ENCODE data around the gene NODAL.
"Not testable (repeated sequence)": the region's sequence is repeated elsewhere in the genome, so short reads cannot be mapped to it uniquely, and the experiment has no call there.

NODAL gene

DNA sequence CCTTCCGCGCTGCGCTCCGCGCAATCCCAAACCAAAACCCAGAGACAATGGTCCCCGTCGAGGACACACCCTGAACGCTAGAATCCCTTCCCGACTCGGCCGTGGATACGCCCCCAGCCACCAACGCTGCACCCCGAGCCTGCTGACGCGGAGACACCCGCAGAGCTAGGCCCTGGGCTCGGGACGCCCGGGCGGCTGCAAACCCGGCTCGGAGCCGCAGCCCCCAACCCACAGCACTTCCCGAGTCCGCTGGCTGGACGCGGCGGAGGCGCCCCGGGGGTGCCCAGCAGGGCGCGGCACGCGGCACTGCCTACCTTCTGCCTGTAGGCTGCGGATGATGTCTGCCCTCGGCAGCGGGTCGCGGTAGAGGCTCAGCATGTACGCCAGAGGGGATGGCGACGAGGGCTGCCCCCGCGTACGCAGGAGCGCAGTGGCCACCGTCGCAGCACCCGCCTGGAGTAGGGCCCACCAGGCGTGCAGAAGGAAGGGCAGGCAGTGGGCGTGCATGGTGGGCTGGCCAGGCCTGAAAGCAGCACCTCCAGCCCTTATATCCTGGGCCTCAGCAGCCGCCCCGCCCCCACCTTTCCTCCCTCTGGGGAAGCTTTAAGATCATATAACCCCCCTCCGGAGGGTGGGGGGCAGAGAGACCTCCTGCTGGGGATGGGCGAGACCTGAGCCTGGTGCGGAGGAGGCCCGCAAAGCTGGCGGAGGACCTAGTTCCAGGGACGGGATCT, at the start of gene NODAL:
Gene NODAL, minus strand, starts transcription at position 521 of the 734 bp plus-strand sequence. Its CDS starts 14 bp downstream, at position 507.
- DNase-seq, result no peak
- TF ChIP-seq POLR2A (IDR thresholded peaks at IDR 0.05; ENCODE audit: low read length) (no peak), GATA1 (IDR thresholded peaks at IDR 0.05; ENCODE audit: low read depth, low read length) (no peak)

DNA sequence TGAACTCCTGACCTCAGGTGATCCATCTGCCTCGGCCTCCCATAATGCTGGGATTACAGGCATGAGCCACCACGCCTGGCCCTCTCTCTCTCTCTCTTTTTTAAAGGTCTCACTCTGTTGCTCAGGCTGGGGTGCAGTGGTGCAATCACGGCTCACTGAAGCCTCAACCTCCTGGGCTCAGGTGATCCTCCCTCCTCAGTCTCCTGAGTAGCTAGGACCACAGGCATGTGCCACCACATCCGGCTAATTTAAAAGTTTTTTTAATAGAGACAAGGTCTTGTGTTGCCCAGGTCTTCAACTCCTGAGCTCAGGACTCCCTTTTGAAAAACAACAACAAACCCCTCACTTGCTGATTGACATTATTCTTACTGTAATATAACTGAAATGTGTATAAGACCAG, 48.7 kb upstream of the NODAL start:
- DNase-seq, result no peak
- TF ChIP-seq GATA1 (IDR thresholded peaks at IDR 0.05; ENCODE audit: low read depth, low read length) (no peak), POLR2A (IDR thresholded peaks at IDR 0.05; ENCODE audit: low read length) (no peak)

DNA sequence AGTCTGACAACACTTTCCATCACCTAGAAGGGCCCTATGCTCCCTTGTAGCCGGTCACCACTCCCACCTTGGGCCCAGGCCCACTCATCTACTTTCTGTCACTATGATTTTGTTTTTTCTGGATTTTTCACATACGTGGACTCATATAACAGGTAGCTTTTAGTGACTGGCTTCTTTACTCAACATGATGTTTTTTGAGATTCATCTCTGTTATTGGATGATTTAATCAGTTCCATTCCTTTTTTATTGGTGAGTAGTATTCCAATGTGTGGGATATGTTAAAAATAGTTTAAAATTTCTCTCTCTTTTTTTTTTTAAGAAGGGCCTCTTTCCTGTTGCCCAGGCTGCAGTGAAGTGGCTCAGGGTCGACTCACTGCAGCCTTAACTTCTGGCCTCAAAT, 46.3 kb upstream of the NODAL start:
- no peak for DNase-seq
- TF ChIP-seq GATA1 (IDR thresholded peaks at IDR 0.05; ENCODE audit: low read depth, low read length) (no peak), POLR2A (IDR thresholded peaks at IDR 0.05; ENCODE audit: low read length) (no peak)

DNA sequence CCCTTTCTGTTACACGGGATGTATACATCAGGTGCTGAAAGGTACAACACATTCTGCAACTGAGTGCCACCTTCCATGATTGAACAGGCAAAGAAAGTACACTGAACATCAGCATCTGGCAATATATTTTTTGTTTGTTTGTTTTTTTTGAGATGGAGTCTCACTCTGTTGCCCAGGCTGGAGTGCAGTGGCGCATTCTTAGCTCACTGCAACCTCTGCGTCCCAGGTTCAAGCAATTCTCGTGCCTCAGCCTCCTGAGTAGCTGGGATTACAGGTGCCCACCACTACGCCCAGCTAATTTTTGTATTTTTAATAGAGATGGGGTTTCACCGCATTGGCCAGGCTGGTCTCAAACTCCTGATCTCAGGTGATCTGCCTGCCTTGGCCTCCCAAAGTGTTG, 42.4 kb upstream of the NODAL start:
- not testable (repeated sequence) for DNase-seq

DNA sequence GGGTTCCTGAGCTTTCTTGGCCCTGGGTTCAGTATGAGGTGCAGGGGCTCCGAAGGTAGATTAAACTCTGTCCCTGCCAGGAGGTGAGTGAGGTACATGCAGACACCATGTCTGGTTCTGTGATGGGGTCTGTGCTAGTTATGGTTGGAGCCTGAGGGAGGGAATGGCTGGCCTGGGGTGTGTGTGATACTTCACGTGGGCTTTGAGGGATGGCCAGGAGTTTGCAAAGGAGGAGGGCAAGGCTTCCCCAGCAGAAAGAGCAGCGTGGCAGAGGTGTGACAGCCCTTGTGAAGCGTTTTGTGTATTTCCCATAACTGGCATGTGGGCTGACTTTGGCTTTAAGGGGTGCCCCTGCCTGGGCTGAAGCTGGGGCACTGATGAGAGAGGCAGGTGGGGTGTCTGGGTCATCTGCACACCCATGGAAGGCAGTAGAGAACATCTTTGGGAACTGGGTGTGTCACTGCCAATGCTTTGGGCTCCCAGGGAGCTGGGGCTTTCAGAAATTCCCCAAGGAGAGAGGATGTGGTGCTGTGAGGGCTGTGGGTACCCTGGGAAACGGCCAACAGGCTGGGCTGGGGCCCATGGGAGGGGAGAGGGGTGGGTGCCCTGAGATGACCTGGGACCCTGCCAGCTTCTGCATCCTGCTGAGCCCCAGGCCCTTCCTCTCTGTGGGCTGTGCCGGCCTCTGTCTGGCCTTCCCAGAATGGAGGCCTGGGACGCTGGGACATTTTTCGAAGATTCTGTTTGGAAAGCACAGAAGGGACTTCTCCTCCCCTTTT, 41.7 kb upstream of the NODAL start:
- no peak for DNase-seq
- TF ChIP-seq POLR2A (IDR thresholded peaks at IDR 0.05; ENCODE audit: low read length) (no peak), GATA1 (IDR thresholded peaks at IDR 0.05; ENCODE audit: low read depth, low read length) (no peak)

DNA sequence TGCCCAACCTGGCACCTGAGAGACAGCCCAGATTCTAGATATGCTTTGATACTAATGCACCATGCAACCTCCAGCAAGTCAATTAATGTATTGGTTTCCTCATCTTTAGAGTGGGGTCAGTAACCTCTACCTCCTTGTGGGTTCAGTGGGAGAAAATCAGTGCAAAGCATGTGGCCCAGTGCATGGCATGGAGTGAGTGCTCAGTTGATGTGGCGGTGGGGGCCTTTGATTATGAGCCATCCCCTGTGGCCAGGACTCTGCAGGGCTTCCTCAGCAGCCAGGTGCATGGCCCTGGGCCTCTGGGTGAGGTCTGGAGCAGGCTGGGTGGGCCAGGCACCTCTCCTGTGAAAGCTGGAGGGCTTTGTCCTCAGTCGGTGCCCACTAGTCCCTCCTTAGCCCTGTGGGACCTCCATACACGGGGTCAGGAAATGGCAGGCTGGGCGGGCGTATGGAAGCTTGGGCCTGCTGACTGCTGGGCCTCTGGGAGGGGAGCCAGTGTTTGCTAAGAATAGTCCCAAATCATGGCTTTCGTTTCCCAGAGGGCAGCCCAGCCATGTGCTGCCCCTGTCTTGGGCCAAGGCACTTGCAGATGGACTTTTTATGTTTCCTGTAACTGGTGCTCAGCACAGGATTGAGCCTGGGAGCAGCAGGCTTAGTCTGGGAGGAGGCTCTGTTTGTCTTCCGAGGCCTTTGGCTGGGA, 40.5 kb upstream of the NODAL start:
- TF ChIP-seq GATA1 (IDR thresholded peaks at IDR 0.05; ENCODE audit: low read depth, low read length) (no peak), POLR2A (IDR thresholded peaks at IDR 0.05; ENCODE audit: low read length) (no peak)
- DNase-seq, result no peak

DNA sequence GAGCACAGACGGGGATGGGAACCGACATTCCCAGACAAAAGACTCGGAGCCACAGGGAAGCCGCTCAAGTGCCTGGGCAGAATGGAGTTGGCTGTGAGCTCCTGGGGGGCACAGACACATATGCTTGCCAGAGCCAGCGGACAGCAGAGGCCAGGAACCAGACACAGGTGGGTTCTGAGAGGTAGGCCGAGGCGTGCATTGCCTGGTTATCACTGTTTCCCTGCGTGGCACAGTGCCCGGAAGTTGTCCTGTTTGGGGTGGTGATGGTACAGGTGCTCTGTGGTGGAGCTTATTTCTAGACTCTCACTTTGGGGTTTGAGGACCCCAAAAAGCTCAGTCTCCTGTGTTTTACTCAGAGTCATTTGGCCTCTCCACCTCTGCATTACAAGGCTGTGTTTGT, 39.6 kb upstream of the NODAL start:
- TF ChIP-seq POLR2A (IDR thresholded peaks at IDR 0.05; ENCODE audit: low read length) (no peak), GATA1 (IDR thresholded peaks at IDR 0.05; ENCODE audit: low read depth, low read length) (no peak)
- no peak for DNase-seq

DNA sequence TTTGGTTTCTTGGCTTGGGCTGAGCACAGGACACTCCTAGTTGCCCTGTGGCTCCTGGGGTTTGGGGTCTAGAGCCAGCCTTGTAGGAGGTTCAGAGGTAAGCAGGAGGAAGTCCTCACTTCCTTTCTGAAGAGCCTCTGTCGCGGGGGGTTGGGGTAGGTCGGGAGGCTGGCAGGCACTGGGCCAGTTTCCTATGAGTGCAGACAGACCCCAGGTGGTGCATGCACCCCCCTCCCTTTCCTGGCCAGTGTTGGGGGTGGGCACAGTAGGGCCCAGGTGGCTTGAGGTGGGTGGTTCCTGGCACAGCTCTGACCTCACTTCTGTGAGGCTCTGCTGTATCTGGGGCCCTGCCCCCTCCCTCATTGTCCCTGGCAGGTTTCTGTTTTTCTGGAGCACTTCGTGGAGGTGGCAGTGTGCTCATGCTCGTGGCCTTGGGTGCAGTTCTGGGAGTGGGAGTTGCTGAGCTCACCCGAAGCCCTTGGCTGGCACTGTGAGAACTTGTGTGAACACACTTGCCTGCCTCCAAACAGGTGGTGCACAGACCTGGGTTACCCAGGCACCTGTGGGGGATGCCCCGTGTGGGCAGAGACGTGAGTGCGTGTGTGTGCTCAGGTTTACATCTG, 38.9 kb upstream of the NODAL start:
- TF ChIP-seq POLR2A (IDR thresholded peaks at IDR 0.05; ENCODE audit: low read length) (no peak), GATA1 (IDR thresholded peaks at IDR 0.05; ENCODE audit: low read depth, low read length) (no peak)
- no peak for DNase-seq

DNA sequence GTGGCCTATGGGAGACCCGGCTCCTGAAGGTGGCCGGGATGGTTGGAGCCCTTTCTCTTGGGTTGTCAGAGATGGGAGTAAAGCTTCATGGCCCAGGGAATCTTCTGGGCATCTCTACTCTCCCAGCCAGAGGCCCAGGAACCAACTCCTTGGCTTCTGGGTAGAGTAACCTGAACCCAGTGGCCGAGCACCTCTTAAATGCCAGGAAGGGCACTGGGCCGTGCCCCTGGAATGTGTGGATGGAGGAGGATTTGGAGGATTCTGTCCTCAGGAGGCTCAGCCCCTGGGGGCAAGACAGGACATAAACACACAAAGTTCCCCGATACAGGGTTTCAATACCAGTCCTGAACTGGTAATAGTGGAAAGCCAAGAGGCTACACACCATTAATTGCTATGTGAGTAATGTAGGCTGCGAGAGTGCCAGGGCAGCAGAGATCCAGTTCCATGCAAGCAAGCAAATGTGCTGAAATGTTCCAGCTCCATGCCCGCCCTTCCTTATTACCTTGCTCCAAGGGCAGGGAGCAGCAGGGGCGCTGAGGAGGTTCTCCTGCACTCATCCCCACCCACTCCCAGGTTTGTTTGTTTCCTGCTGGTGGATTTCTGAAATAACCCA, 38.3 kb upstream of the NODAL start:
- no peak for TF ChIP-seq POLR2A (IDR thresholded peaks at IDR 0.05; ENCODE audit: low read length)
- TF ChIP-seq GATA1 (IDR thresholded peaks at IDR 0.05; ENCODE audit: low read depth, low read length), result no peak
- no peak for DNase-seq

DNA sequence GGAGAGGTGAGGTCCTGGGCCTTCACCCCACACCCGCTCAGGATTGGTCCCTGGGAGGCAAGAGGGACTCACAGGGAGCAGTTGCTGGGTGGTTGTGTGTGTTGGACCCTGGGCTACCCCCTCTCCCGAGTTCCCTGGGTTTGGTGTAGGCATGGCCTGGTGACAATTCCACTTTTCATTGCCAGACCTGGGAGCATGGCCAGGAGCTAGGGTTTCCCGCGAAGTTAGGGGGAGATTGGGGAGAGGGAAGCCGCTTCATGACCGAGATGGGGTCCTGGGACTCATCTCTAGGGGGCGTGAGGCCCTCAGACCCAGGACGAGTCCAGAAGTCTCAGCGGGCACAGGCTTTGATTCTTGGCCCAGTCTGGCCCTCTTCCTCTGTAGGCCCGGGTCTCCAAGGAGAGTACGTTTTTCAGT, 37.7 kb upstream of the NODAL start:
- TF ChIP-seq GATA1 (IDR thresholded peaks at IDR 0.05; ENCODE audit: low read depth, low read length), result no peak
- no peak for TF ChIP-seq POLR2A (IDR thresholded peaks at IDR 0.05; ENCODE audit: low read length)
- no peak for DNase-seq

DNA sequence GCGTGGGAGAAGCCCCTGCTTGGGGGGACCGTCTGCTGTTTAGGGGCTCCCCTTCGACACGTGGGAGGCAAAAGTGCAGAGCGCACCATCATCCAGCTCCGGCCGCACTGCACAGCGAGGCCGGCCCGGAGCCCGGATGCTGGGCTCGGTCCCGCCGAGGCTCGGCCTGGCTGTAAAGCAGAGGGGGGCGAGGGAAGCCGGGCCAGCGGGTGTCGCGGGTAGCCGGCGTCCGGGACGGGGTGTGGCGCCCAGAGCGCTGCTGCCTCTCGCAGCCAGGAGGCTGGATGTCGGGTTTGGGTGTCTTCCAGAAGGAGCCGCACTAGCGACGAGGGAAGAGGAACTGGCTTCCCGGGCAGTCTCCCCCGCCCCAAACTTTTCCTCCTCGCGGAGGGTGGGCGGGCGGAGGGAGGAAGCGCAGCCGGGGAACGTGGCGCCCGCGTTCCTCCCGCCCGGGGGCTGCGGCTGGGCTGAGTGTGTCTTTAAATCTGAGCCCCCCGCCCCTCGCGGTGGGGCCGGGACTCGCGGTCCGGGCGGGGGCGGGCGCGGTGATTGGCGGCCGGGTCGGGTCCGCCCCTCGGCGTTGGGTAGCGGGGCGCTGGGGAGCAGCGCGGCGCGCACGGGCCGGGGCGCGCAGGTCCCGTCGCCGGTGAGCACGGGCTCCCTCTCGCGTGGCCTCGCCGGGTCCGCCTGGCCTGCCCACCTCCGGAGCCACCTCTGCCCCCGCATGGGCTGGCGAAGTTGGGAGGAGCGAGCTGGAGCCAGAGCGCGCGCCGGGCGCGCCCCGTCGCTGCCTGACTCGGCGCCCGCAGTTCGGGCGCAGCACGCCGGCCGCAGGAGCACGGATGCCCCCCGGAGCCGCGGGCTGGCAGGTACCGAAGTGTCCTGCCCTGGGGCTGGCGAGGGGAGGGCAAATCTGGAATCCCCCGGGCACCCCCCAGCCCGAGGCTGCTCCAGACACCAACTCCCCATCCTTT, 37.0 kb upstream of the NODAL start, which contains the start of gene PALD1:
Gene PALD1, plus strand, starts transcription at position 577 of the 974 bp plus-strand sequence. CDS start 47,185 bp downstream, outside the sequence.
- TF ChIP-seq POLR2A (IDR thresholded peaks at IDR 0.05; ENCODE audit: low read length) (no peak), GATA1 (IDR thresholded peaks at IDR 0.05; ENCODE audit: low read depth, low read length) (no peak)
- no peak for DNase-seq

DNA sequence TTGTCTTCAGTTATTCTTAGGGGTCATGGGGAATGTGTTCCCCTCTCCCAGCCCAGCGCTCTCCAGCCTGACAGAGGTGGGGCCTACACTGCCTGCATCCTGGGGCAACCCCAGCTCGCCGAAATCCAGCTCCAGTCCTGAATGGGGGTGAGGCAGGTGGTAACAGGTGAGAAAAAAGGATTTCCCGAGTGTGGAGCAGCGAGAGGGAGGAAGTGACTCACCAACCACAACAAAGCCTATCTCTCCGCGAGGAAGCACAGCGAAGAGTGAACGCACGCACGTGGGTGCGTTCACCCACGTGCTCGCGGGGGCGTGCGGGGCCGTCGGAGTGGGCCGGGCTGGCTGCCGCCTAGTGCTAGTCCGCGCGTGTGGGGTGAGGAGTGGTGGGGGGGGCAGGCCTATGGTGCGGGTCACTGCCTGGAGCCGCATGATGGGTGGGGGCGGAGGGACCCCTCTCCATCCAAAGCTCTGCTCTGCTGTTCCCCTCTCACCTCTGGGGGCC, 36.2 kb upstream of the NODAL start:
- TF ChIP-seq POLR2A (IDR thresholded peaks at IDR 0.05; ENCODE audit: low read length), result no peak
- TF ChIP-seq GATA1 (IDR thresholded peaks at IDR 0.05; ENCODE audit: low read depth, low read length), result no peak
- DNase-seq, result no peak

Measured in erythroblast (primary cell).